Loucy (cell line): Measurements from ENCODE around the gene TMPRSS13.

Experiments
- H2AFZ ChIP-seq: fragments of 200-600 bp; sonication (generic); 2 replicates; pipeline ENCODE4 v1.6.0; 2016; ENCODE audit warnings: antibody characterized with exemption, mild to moderate bottlenecking, low read length, moderate library complexity
- H3F3A ChIP-seq: fragments of 200-600 bp; 2 replicates; pipeline ENCODE4 v1.6.0; 2016; ENCODE audit warnings: antibody characterized with exemption, low read depth, mild to moderate bottlenecking
- H3K27me3 ChIP-seq: fragments of 200-600 bp; sonication (generic); 2 replicates; pipeline ENCODE4 v1.6.1; 2014; ENCODE audit warnings: low read length, mild to moderate bottlenecking; ENCODE audit not compliant: insufficient read depth, poor library complexity, severe bottlenecking
- H3K36me3 ChIP-seq: fragments of 200-600 bp; sonication (generic); 2 replicates; pipeline ENCODE4 v1.6.1; 2016; ENCODE audit warnings: low read length; ENCODE audit not compliant: insufficient read depth
- H3K4me1 ChIP-seq: fragments of 200-600 bp; sonication (generic); 2 replicates; pipeline ENCODE4 v1.5.1; 2014; ENCODE audit warnings: low read length, mild to moderate bottlenecking; ENCODE audit not compliant: insufficient read depth, poor library complexity, severe bottlenecking
- H3K4me2 ChIP-seq: fragments of 200-600 bp; sonication (generic); 2 replicates; pipeline ENCODE4 v1.6.0; 2014; ENCODE audit warnings: antibody characterized with exemption, low read length, low read depth, mild to moderate bottlenecking; ENCODE audit not compliant: poor library complexity, severe bottlenecking
- H3K4me3 ChIP-seq: fragments of 200-600 bp; sonication (generic); 2 replicates; pipeline ENCODE4 v1.5.1; 2014; ENCODE audit warnings: low read length, mild to moderate bottlenecking, mixed read lengths; ENCODE audit not compliant: poor library complexity, severe bottlenecking
- H3K79me2 ChIP-seq: fragments of 200-600 bp; sonication (generic); 2 replicates; pipeline ENCODE4 v1.6.1; 2014; ENCODE audit warnings: low read length; ENCODE audit not compliant: insufficient read depth
- H3K9ac ChIP-seq: fragments of 200-600 bp; sonication (generic); 2 replicates; pipeline ENCODE4 v1.6.0; 2014; ENCODE audit warnings: mild to moderate bottlenecking, low read depth, low read length, moderate library complexity; ENCODE audit not compliant: poor library complexity, severe bottlenecking
- H3K9me2 ChIP-seq: fragments of 200-600 bp; sonication (generic); replicated peaks from 2 replicates; pipeline ENCODE4 v1.6.1; 2016; ENCODE audit warnings: low read depth, low read length, mixed read lengths
- H3K9me3 ChIP-seq: fragments of 200-600 bp; sonication (generic); 2 replicates; pipeline ENCODE4 v1.6.1; 2014; ENCODE audit warnings: mild to moderate bottlenecking, antibody characterized with exemption, low read length, low read depth; ENCODE audit not compliant: insufficient read depth
- H4K20me1 ChIP-seq: fragments of 200-600 bp; sonication (generic); 2 replicates; pipeline ENCODE4 v1.6.0; 2014; ENCODE audit warnings: antibody characterized with exemption, low read length, mild to moderate bottlenecking; ENCODE audit not compliant: insufficient read depth, poor library complexity, severe bottlenecking
- EZH2phosphoT487 ChIP-seq: fragments of 200-600 bp; IDR thresholded peaks from 2 replicates; pipeline ENCODE4 v1.6.1; 2018; ENCODE audit warnings: antibody characterized with exemption, mild to moderate bottlenecking, moderate library complexity, borderline replicate concordance
- TF ChIP-seq, protein P1 (sequence below): fragments of 200-600 bp; sonication (generic); conservative IDR thresholded peaks from 2 replicates; pipeline ENCODE4 v1.5.1; 2014; ENCODE audit warnings: mild to moderate bottlenecking, antibody characterized with exemption, low read length

The TMPRSS13 gene

DNA sequence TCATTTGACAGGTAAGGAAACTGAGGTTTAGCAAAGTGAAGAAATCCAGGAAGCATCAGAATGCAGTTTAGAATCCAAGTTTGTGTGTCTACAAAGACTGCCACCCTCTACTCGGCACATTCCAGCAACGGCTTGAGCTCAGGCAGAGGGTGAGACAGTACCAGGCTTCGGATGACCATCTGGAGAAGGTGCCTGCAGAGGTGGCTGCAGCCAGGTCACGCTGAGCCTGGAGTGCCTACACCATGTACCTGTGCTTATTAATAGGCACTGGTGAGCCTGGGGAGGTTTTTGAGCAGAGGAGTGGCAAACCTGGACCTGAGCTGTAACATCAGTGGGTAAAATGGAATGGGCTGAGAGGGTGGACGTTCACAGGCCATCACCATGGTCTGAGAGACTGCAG, 57.4 kb downstream of the TMPRSS13 start:
- H3K4me1 ChIP-seq, result peaks cover 42% of the 10 kb centered on the region
- no peaks in the 10 kb centered on the region for H3K9me3 ChIP-seq
- TF ChIP-seq, protein P1, sequence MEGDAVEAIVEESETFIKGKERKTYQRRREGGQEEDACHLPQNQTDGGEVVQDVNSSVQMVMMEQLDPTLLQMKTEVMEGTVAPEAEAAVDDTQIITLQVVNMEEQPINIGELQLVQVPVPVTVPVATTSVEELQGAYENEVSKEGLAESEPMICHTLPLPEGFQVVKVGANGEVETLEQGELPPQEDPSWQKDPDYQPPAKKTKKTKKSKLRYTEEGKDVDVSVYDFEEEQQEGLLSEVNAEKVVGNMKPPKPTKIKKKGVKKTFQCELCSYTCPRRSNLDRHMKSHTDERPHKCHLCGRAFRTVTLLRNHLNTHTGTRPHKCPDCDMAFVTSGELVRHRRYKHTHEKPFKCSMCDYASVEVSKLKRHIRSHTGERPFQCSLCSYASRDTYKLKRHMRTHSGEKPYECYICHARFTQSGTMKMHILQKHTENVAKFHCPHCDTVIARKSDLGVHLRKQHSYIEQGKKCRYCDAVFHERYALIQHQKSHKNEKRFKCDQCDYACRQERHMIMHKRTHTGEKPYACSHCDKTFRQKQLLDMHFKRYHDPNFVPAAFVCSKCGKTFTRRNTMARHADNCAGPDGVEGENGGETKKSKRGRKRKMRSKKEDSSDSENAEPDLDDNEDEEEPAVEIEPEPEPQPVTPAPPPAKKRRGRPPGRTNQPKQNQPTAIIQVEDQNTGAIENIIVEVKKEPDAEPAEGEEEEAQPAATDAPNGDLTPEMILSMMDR, result no peak
- no peak for TF ChIP-seq EZH2phosphoT487
- H2AFZ ChIP-seq, result no peak overlapping the region
- no peak overlapping the region for H3K4me3 ChIP-seq
- H4K20me1 ChIP-seq, result no peaks in the 10 kb centered on the region
- peaks cover 3% of the 10 kb centered on the region; the same call in 1 of the 2 replicates for H3K79me2 ChIP-seq
- peaks cover 8% of the 10 kb centered on the region for H3K27me3 ChIP-seq
- no peaks in the 10 kb centered on the region for H3F3A ChIP-seq
- no peaks in the 10 kb centered on the region for H3K36me3 ChIP-seq
- no peaks in the 10 kb centered on the region for H3K9me2 ChIP-seq
- no peak overlapping the region for H3K9ac ChIP-seq
- H3K4me2 ChIP-seq, result no peak overlapping the region

DNA sequence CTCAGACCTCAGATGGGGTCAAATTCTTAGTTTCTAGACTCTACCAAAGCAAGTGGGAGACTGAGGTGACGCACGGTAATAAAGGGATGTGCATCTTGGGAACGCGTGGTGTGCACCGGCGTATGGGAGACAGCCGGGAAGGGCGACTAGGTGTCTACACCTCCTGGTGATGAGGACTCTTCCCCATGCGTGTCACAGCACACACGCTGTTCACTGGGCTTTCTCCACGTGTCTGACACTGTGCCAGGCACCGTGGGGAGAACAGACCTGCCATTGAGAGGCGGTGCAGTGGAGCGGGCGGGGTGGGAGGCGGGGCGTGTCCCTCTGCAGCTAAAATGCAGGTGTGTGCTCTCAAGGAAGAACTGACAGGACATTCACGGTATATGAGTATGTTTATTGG, 58.0 kb downstream of the TMPRSS13 start:
- H3K4me2 ChIP-seq, result no peak overlapping the region
- peaks cover 38% of the 10 kb centered on the region for H3K4me1 ChIP-seq
- no peaks in the 10 kb centered on the region for H3K9me2 ChIP-seq
- H3K79me2 ChIP-seq, result peaks cover 3% of the 10 kb centered on the region; the same call in 1 of the 2 replicates
- no peaks in the 10 kb centered on the region for H3K36me3 ChIP-seq
- no peaks in the 10 kb centered on the region for H3F3A ChIP-seq
- no peak overlapping the region for H3K9ac ChIP-seq
- TF ChIP-seq, protein P1, result no peak
- TF ChIP-seq EZH2phosphoT487, result no peak
- no peak overlapping the region for H2AFZ ChIP-seq
- H4K20me1 ChIP-seq, result no peaks in the 10 kb centered on the region
- H3K4me3 ChIP-seq, result no peak overlapping the region
- H3K27me3 ChIP-seq, result peaks cover 2% of the 10 kb centered on the region
- H3K9me3 ChIP-seq, result no peaks in the 10 kb centered on the region

DNA sequence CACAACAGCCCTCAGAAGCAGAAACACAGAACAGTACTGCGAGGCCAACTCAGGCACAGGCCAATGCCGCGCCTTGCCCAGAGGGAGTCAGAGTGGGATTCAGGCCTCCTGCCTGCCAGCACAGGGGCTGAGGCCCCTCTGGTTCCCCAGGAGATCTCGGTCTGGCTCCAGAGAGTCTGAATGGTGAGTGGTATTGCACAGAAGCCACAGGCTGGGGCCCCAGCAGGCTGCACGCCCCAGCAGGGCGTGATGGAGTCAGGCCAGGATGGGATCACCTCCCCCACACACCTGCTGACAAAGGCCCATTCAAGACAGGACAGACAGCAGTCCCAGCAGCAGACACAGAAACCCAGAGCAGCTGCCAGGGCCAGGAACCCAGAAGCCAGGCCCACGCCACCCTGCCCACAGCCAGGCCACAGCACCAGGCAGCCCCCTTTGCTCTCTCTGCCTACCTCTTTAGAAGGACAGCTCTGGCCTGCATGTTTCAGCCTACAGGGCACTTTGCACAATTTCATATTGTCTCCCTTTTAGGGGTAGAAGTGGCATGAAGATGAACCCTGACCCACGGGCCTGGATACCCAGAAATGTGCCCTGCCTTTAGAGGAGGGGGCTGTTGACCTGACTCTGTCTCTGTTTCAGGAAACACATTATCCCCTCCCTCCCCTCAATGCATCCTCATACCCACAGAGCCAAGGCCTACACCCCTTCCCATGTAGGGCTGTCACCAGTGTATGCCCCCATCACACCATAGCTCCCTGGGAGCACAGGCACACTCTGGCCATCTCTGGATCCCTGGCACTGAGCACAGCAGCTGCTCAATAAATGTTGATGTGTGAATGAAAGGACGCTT, 58.9 kb downstream of the TMPRSS13 start:
- Histone ChIP-seq H3K9me3 (no peaks in the 10 kb centered on the region), H2AFZ (no peak overlapping the region), H3F3A (no peaks in the 10 kb centered on the region), H3K9ac (no peak overlapping the region), H3K4me3 (no peak overlapping the region), H3K27me3 (no peaks in the 10 kb centered on the region), H3K4me2 (no peak overlapping the region), H3K79me2 (peaks cover 3% of the 10 kb centered on the region; the same call in 1 of the 2 replicates), H4K20me1 (no peaks in the 10 kb centered on the region), H3K36me3 (no peaks in the 10 kb centered on the region), H3K4me1 (peaks cover 35% of the 10 kb centered on the region), H3K9me2 (no peaks in the 10 kb centered on the region)
- no peak for TF ChIP-seq EZH2phosphoT487
- TF ChIP-seq, protein P1, result no peak
